ENCODE results near the gene NHLRC4. TPM values are rescaled to one million over a fixed set of nuclear protein-coding genes. Genes with fewer than 3 reads are reported as not detected.

The NHLRC4 gene
- total and polyA plus RNA-seq, 2 of the 4 experiments (the other 2 are of a cell fraction), result 0.72 to 0.84 TPM

GRCh38 chr16:544517-544916, 22.3 kb upstream of the NHLRC4 start:
- DNase-seq, result no peak
- Histone ChIP-seq H3K9ac (ENCODE audit: low read depth, low read length) (no peak overlapping the region), H3K9me1 (ENCODE audit: insufficient read depth, low read length) (no peaks in the 10 kb centered on the region; the same call in 1 of the 2 replicates), H4K91ac (ENCODE audit: insufficient read depth, low read depth, low read length) (no peak overlapping the region), H3K4me1 (ENCODE audit: control insufficient read depth, insufficient read depth, low read length) (peaks cover 10% of the 10 kb centered on the region), H4K20me1 (ENCODE audit: insufficient read depth, low read length) (peaks cover 59% of the 10 kb centered on the region), H3K36me3 (ENCODE audit: control insufficient read depth, insufficient read depth, low read length) (peaks cover 18% of the 10 kb centered on the region), H4K5ac (ENCODE audit: low read depth, low read length) (no peak overlapping the region), H3K27ac (ENCODE audit: insufficient read depth, low read length) (no peak overlapping the region), H2AK9ac (replicated peaks; ENCODE audit: low read depth, low read length, poor library complexity) (no peak overlapping the region), H2AK5ac (ENCODE audit: low read depth, low read length) (no peak overlapping the region), H2BK15ac (ENCODE audit: low read depth, low read length) (no peak overlapping the region), H4K8ac (ENCODE audit: low read depth in 2 of 2, low read length in 2 of 2) (no peak overlapping the region), H3K18ac (ENCODE audit: low read depth, low read length) (no peak overlapping the region), H2BK20ac (ENCODE audit: low read depth, low read length) (no peak overlapping the region), H3K79me1 (ENCODE audit: low read depth in 1 of 2, low read length in 2 of 2) (peaks cover 4 to 35% of the 10 kb centered on the region in 2 experiments; a peak in 3 of 4 replicates), H2BK5ac (ENCODE audit: low read depth, low read length, poor library complexity, severe bottlenecking) (no peak overlapping the region), H3K27me3 (ENCODE audit: control insufficient read depth, insufficient read depth, low read length) (no peaks in the 10 kb centered on the region), H2AFZ (replicated peaks; ENCODE audit: low read length, poor library complexity) (no peak overlapping the region), H3K4ac (ENCODE audit: low read depth, low read length) (no peak overlapping the region), H3K23ac (ENCODE audit: low read depth, low read length) (no peak overlapping the region), H3K4me2 (ENCODE audit: low read depth, low read length) (no peak overlapping the region), H3K56ac (ENCODE audit: extremely low read depth, insufficient read depth, low read length) (no peak overlapping the region), H3K4me3 (ENCODE audit: insufficient read depth, low read depth, low read length) (no peak overlapping the region), H3K14ac (replicated peaks; ENCODE audit: low read depth, low read length) (no peak overlapping the region), H2BK120ac (ENCODE audit: low read depth, low read length) (no peak overlapping the region), H3K9me3 (ENCODE audit: control insufficient read depth, insufficient read depth, low read length) (no peaks in the 10 kb centered on the region)
- no TSS peak for BruUV-seq (replicated peaks)
- no peak for ATAC-seq (ENCODE audit: low read depth)
- CTCF ChIA-PET, result no interaction called here
- dilution Hi-C loops (cut with HindIII; ENCODE audit: low sequenced_read_pairs, unreplicated experiment) (no loop called here), in situ Hi-C loops (cut with MboI; ENCODE audit: low sequenced_read_pairs) (no loop called here), intact Hi-C loops (cut with micrococcal nuclease) (no loop called here)
- no peak for TF ChIP-seq RFX5 (IDR thresholded peaks at IDR 0.05; ENCODE audit: low read depth, low read length)
- TF ChIP-seq SMC3 (IDR thresholded peaks at IDR 0.05; ENCODE audit: low read depth, low read length), result no peak
- no peak for TF ChIP-seq NFE2L2 (IDR thresholded peaks at IDR 0.05; ENCODE audit: low read depth, low read length)
- TF ChIP-seq CHD1 (IDR thresholded peaks at IDR 0.05; ENCODE audit: low read depth, low read length), result no peak
- TF ChIP-seq POLR2A (IDR thresholded peaks at IDR 0.05; ENCODE audit: low read depth, low read length), result no peak
- no peak for TF ChIP-seq MAFK (IDR thresholded peaks at IDR 0.05; ENCODE audit: low read depth, low read length)
- no peak for TF ChIP-seq ELK1 (IDR thresholded peaks at IDR 0.05; ENCODE audit: borderline replicate concordance, low read depth, low read length)
- WGBS, 2 experiments (ENCODE audit: extremely low coverage in 2 of 2, insufficient read length in 1 of 2), result 93% methylated on average over 19 of the region's 46 CpGs; no CpG with 5 or more reads in 1 of the 2 experiments
- POLR2A ChIA-PET (ENCODE audit: unreplicated experiment), result no interaction called here
